Thyroid gland (tissue), 4 donors: ENCODE results near the gene SRP72.
A peak's percentile ranks its signal among the peaks of the same experiment; 100 is the strongest.

ENCODE experiments used
- CTCF ChIP-seq, 6 experiments: fragments of 200-600 bp in 3 of 6; fragments of 450-650 bp in 3 of 6; sonication (generic) in 3 of 6; IDR thresholded peaks; one replicate each; pipeline ENCODE4 v1.5.1; 2016 to 2019; ENCODE audit warnings: antibody characterized with exemption in 6 of 6, mild to moderate bottlenecking in 2 of 6, inconsistent platforms in 1 of 6, moderate library complexity in 1 of 6
- POLR2A ChIP-seq, 2 donors: fragments of 450-650 bp; IDR thresholded peaks; one replicate each; pipeline ENCODE4 v1.6.1; 2017; ENCODE audit warnings: antibody characterized with exemption in 2 of 2, mild to moderate bottlenecking in 2 of 2, moderate library complexity in 1 of 2

DNA sequence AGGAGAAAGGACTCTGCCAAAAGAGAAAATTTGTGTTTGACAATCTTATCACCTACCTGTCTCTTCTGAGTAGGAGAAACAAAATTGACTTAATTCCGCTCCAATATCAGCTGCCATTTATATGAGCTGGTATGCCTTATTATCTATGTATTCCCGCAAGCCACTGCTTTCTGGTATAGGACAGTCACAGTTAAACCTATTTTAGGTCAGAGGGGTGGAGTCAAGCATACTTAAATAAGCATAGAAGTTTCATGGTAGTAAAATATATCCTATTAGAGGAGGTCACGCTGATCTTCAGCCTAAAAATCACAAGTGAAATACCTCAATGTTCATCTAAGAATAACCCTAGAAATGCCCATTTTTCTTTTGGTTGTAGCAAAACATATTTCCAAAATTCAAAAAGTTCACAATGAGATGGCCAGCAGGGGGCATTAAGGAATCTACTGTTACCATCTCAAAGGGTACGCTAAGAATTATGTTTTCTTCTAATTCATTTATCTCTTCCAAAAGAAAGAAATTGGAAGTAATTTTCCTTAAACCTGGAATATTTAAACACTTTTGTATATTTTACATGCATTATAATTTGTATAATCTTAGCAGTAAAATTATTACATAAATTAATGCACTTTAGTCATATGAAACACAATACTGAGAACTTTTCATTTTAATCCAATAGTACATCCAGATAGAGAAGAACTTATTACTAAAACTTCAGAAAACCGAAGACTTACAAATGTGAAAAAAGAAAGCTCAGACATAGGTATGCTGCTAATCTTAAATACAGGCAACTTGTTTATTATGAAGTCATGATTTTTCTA lies 42.5 kb upstream of the SRP72 start:
- peak in 5 of 6 experiments; percentile 33 to 67 (median 51) for TF ChIP-seq CTCF (IDR thresholded peaks at IDR 0.05)
- no peak for TF ChIP-seq POLR2A (IDR thresholded peaks at IDR 0.05)
